Muscle layer of colon (tissue), 2 donors: ENCODE measurements around the gene ZSCAN25.

Source experiments
- H3K27ac ChIP-seq: one replicate; pipeline ENCODE4 v1.7.0; 2013; ENCODE audit warnings: low read depth, mild to moderate bottlenecking, low read length, moderate library complexity
- H3K27me3 ChIP-seq, 2 donors: one replicate each; pipeline ENCODE4 v1.7.0; 2013; ENCODE audit warnings: low read length in 2 of 2, mild to moderate bottlenecking in 2 of 2; ENCODE audit not compliant: insufficient read depth in 2 of 2, control insufficient read depth in 1 of 2
- H3K36me3 ChIP-seq: one replicate; pipeline ENCODE4 v1.7.0; 2013; ENCODE audit warnings: mild to moderate bottlenecking, low read length; ENCODE audit not compliant: insufficient read depth
- H3K4me1 ChIP-seq: one replicate; pipeline ENCODE4 v1.7.0; 2013; ENCODE audit warnings: mild to moderate bottlenecking, low read length; ENCODE audit not compliant: insufficient read depth
- H3K4me3 ChIP-seq, 2 donors: one replicate each; pipeline ENCODE4 v1.7.0; 2013; ENCODE audit warnings: low read length in 2 of 2, low read depth in 1 of 2, mild to moderate bottlenecking in 1 of 2, moderate library complexity in 1 of 2
- H3K9ac ChIP-seq: one replicate; pipeline ENCODE4 v1.7.0; 2013; ENCODE audit warnings: low read length
- H3K9me3 ChIP-seq: one replicate; pipeline ENCODE4 v1.7.0; 2013; ENCODE audit warnings: mild to moderate bottlenecking, low read length
- donor health status: abdominal sarcoma.
- donor health status: Adenocarcinoma of cecum.

The ZSCAN25 gene

DNA sequence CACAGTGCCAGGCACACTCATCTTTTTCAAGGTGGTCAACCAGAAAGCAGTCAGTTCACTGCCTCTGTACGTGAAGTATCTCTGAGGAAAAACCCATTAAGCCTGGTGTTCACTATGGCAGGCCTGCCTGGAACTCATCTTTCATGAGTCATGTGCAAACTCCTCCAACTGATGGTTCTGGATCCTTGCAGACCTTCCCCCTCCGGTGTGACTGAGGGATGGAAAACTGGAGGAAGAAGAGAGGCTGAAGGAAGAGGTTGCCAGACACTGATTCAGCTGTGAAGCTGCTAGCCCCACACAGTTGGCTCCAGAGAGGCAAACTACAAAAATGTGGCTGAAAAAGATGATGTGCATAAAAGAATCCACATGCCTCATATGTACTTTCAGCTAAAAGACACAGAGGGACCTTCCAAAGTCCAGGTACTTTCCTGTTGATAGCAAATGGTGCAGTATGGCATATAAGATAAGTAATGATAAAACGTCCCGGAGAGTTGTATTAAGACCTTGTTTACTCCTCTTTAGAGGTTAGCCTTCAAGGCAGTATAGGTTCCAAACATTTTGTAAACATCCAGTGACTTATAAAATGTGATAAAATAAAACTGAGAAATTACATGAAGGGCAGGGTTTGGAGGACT, 60.4 kb downstream of the ZSCAN25 start:
- Histone ChIP-seq H3K4me3 (no peak overlapping the region), H3K36me3 (no peaks in the 10 kb centered on the region), H3K27ac (no peak overlapping the region), H3K9ac (no peak overlapping the region), H3K27me3 (no peaks in the 10 kb centered on the region), H3K4me1 (peaks cover 4% of the 10 kb centered on the region), H3K9me3 (no peaks in the 10 kb centered on the region)

DNA sequence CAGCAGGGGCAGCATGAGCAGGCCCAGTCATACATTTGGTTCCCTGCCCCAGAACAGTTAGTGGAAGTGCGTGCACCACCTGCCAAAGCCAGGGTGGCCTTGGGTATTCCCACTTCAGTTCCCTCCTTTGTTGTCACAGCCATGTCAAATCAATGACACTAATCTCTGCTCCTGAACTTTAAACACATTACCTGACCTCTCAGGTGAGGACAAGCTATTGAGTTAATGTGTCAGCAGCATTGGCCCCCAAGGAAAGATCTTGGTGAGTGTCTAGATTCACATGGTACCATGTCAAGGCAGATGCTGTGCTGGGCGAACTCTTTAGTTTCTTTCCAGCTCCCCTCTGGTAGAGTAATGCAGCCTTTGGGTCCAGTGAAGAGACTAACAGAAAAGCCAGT, 60.9 kb downstream of the ZSCAN25 start:
- Histone ChIP-seq H3K9ac (no peak overlapping the region), H3K27ac (no peak overlapping the region), H3K4me3 (no peak overlapping the region), H3K9me3 (no peaks in the 10 kb centered on the region), H3K36me3 (no peaks in the 10 kb centered on the region), H3K27me3 (no peaks in the 10 kb centered on the region), H3K4me1 (peaks cover 4% of the 10 kb centered on the region)

DNA sequence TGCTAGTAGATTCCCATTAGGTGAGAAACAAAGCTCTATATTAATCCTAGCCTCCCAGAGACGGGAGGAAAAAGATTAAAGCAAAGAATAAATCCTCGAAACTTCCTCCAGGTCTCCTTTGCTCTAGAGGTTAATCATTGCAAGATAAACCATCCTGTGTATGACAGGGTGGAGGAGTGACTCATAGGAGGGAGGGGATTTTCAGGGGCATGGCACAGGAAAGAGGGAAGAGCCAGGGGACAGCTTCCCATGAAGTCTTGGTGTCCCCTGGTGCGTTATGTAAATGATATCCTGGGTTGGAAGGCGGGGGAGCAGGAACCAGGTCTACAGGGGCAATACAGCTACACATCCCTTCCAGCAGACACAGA, 62.3 kb downstream of the ZSCAN25 start:
- H3K27ac ChIP-seq, result no peak overlapping the region

DNA sequence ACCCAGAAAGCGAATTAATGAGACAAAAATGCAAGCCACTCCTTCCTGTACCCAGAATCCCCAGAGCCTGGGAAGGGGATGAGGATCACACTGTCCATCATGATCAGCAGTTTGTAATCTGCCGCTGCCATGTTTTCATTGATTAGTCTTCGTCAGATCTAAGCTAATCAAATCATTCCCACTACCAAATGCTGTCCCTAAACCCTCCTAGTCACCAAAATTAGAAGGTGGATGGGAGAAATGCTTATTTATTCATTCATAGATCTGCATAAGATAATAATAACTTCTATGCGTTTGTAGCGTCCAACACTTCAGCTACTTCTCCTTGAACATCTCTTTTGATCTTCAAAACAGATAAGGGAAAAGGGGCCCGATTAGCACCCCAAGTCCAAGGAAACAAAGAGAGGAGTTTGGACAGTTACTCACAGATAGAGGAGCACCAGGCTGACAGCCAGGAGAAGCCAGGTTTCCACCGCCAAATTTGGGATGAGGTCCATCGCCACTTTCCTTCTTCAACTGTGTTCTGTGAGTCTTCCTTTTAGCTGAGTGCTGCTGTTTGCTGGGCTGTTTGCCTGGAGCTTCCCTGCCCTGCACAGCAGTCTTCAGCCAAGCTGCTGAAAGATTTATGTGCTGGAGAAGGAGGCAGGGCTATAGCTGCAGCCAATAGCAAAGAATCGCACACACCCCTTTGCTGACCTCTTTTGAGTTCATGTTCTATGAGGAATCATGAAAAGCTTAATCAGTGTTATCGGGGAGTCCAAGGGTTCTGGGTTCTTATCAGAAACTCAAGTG, 62.9 kb downstream of the ZSCAN25 start, which contains the start of gene CYP3A5:
CYP3A5 (minus strand) TSS at position 597 of the 792 bp plus-strand sequence; CDS start at position 497, 100 bp downstream.
- Histone ChIP-seq H3K27me3 (no peaks in the 10 kb centered on the region), H3K9ac (no peak within 1 kb of the TSS), H3K27ac (peak within 1 kb of the TSS; percentile 26), H3K4me1 (peaks cover 4% of the 10 kb centered on the region), H3K4me3 (peak within 1 kb of the TSS in 1 of 2 donors; percentile 12), H3K36me3 (no peaks in the 10 kb centered on the region), H3K9me3 (no peaks in the 10 kb centered on the region)

More for the DNA sequence above, 62.3 kb downstream of the ZSCAN25 start:
- Histone ChIP-seq H3K36me3 (no peaks in the 10 kb centered on the region), H3K9me3 (no peaks in the 10 kb centered on the region), H3K4me1 (peaks cover 4% of the 10 kb centered on the region), H3K4me3 (peak overlapping the region in 1 of 2 donors; percentile 12), H3K27me3 (no peaks in the 10 kb centered on the region), H3K9ac (no peak overlapping the region)
